ENCODE data around the gene MIA. TPM values are rescaled to one million over a fixed set of nuclear protein-coding genes. Genes with fewer than 3 reads are reported as not detected.
"Not testable (repeated sequence)": the region's sequence is repeated elsewhere in the genome, so short reads cannot be mapped to it uniquely, and the experiment has no call there.

MIA gene
- total RNA-seq, 4 donors from 2014 or later, result 10.4 to 17.0 (median 12.9) TPM

DNA sequence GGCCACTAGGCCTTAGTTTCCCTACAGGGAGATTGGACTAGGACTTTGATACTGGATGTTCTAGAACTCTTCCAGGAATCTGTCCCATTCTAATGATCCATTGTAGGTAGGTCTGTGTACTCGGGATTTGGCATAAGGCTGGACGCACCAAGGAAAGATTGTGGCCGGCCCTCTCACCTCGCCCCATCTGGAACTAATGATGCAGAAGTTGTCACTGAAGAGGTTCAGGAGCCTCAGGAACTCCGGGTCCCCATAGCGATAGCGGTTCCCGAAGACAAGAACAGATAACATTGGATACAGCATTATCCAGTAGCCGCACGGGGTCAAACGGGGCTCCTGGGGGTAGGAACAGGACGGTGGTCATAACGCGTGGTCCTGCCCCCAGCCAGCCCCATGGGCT, 34.8 kb downstream of the MIA start:
- WGBS, 2 donors, result 49 to 62% methylated on average over 14 of the region's 14 CpGs
- DNase-seq (ENCODE audit: low spot score in 2 of 2), result no peak
- intact Hi-C loops (cut with DNase I; ENCODE audit: low total_unique reads), result loop anchor here (5.0 kb wide), 1 partner anchor 322 kb away; no protein-coding TSS in a partner anchor
- H3K4me3 ChIP-seq (ENCODE audit: low read depth, poor library complexity, severe bottlenecking), result peak overlapping the region; percentile 17
- TF ChIP-seq, protein P1, sequence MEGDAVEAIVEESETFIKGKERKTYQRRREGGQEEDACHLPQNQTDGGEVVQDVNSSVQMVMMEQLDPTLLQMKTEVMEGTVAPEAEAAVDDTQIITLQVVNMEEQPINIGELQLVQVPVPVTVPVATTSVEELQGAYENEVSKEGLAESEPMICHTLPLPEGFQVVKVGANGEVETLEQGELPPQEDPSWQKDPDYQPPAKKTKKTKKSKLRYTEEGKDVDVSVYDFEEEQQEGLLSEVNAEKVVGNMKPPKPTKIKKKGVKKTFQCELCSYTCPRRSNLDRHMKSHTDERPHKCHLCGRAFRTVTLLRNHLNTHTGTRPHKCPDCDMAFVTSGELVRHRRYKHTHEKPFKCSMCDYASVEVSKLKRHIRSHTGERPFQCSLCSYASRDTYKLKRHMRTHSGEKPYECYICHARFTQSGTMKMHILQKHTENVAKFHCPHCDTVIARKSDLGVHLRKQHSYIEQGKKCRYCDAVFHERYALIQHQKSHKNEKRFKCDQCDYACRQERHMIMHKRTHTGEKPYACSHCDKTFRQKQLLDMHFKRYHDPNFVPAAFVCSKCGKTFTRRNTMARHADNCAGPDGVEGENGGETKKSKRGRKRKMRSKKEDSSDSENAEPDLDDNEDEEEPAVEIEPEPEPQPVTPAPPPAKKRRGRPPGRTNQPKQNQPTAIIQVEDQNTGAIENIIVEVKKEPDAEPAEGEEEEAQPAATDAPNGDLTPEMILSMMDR (IDR thresholded peaks at IDR 0.05), result no peak
- no peak for TF ChIP-seq POLR2A (IDR thresholded peaks at IDR 0.05)

DNA sequence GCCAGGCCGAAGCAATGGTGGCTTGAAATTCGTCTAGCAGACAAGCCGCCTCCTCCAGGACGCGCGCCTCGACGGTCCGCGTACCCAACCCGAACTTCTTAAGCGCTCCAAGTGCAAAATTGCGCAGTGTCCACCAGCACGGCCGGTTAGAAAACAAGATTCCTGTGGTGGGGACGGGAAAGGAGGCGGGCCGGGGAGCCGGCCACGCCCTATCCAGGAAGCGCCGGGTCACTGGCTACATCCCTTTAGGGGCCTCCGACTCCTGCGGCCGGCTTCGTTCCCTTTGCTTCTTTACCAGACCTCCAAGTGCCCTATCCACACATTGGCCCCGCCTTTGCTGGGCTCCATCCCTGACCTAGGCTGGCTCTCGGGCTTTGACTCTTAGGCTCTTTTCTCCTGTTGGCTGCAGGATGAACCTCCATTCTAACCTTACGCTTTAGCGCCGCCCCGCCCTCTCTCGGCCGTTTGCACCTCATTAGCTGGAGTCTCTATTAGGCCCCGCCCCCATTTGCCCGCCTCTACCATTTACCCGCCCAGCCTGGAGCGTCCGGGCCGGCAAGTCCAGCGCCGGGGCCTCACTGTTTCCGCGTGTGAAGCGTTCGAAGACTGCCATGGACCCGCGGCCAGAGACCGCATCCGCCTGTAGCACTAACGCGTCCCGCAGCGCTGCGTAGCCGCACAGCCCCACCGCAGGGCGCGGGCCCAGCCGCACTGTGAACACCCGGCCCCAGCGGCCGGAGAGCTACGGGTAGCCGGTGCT, 35.5 kb downstream of the MIA start:
- WGBS, 2 donors, result 3 to 4% methylated on average over 31 to 43 of the region's 65 CpGs
- peak; percentile 76 to 96 for DNase-seq (ENCODE audit: low spot score in 2 of 2)
- H3K4me3 ChIP-seq (ENCODE audit: low read depth, poor library complexity, severe bottlenecking), result peak overlapping the region; percentile 12
- intact Hi-C loops (cut with DNase I; ENCODE audit: low total_unique reads), result loop anchor here (5.0 kb wide), 1 partner anchor 321 kb away; no protein-coding TSS in a partner anchor

DNA sequence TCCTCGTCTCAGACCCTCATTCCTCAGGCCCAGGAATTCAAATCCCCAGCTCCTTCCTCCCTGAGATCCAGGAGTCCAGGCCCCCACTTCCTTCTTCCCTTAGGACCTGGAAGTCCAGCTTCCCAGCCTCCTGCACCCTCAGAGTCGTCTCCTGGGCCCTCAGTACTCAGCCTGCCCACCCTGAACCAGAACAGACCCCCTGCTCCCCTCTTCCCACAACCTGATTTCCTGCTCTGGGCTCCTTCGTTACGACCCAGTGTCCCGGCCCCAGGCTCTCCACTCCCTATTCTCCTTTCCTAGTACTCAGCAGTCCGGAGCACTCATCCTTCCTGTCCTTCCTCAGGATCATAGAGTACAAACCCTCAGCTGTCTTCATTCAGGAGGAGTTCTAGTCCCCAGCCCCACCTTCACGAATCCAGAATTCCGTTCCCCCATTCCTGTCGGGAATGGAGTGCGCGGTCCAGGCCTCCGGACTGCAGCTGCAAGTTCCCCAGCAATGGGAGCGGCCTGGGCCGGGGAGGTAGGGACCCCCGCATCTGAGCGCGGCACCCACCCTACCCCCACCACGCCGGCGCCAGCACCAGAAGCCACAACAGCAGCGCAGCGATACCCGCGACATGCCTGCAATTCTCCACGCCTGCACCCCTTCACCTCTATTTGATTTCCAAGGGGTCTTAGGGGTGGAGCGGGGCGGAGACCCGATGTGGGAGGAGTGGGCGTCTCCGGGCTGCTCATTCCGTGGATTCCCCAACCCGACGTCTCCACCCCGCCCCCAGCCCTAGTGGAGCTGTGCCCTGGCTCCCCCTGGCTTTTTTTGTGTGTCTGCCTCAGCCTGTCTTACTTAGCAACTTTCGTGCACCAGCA, 36.4 kb downstream of the MIA start:
- TF ChIP-seq, protein P1 (IDR thresholded peaks at IDR 0.05), result no peak
- no peak for TF ChIP-seq POLR2A (IDR thresholded peaks at IDR 0.05)
- intact Hi-C loops (cut with DNase I; ENCODE audit: low total_unique reads), result loop anchor here (5.0 kb wide), 1 partner anchor 321 kb away; no protein-coding TSS in a partner anchor
- 17 to 25% methylated on average over 27 to 30 of the region's 35 CpGs for WGBS, 2 donors
- peak overlapping the region; percentile 12 for H3K4me3 ChIP-seq (ENCODE audit: low read depth, poor library complexity, severe bottlenecking)
- no peak for DNase-seq (ENCODE audit: low spot score in 2 of 2)

DNA sequence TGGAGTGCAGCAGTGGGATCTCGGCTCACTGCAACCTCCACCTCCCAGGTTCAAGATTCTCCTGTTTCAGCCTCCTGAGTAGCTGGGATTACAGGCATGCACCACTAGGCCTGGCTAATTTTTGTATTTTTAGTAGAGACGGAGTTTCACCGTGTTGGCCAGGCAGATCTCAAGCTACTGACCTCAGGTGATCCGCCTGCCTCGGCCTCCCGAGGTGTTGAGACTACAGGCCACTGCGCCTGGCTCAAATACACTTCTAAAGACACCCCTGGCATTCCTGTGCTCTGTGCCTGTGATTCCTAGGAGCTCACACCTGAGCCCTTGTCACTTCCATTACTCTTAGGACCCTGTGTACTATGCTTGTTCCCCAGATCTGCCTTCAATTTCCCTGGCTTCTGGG, 37.2 kb downstream of the MIA start:
- WGBS, 2 donors, result 90% methylated on average over 7 of the region's 7 CpGs
- H3K4me3 ChIP-seq (ENCODE audit: low read depth, poor library complexity, severe bottlenecking); DNase-seq (ENCODE audit: low spot score in 2 of 2): not testable (repeated sequence)
- intact Hi-C loops (cut with DNase I; ENCODE audit: low total_unique reads), result loop anchor here (5.0 kb wide), 1 partner anchor 320 kb away; no protein-coding TSS in a partner anchor

DNA sequence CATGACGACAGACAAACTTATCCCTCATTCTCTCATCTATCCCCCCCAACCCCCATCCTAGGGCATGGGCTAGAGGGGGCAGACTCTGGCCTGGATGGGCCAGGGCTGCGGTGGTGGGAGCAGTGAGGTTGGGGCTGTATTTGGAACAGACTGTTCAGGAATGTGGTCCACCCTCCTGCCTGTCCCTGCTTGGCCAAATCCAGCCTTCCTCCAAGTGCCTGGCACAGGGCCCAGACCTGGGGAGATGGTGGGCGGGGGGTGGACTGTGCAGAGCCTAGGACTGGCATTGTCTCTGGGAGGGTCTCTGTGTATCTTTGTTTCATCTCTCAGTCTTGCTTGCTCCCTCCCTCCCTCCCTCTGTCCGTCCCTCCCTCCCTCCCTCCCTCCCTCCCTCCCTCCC, 37.9 kb downstream of the MIA start:
- H3K4me3 ChIP-seq (ENCODE audit: low read depth, poor library complexity, severe bottlenecking), result no peak overlapping the region
- intact Hi-C loops (cut with DNase I; ENCODE audit: low total_unique reads), result loop anchor here (5.0 kb wide), 1 partner anchor 319 kb away; no protein-coding TSS in a partner anchor
- DNase-seq (ENCODE audit: low spot score in 2 of 2), result no peak
- 41 to 46% methylated on average over 4 of the region's 4 CpGs for WGBS, 2 donors
- no peak for TF ChIP-seq POLR2A (IDR thresholded peaks at IDR 0.05)
- TF ChIP-seq, protein P1 (IDR thresholded peaks at IDR 0.05), result no peak

DNA sequence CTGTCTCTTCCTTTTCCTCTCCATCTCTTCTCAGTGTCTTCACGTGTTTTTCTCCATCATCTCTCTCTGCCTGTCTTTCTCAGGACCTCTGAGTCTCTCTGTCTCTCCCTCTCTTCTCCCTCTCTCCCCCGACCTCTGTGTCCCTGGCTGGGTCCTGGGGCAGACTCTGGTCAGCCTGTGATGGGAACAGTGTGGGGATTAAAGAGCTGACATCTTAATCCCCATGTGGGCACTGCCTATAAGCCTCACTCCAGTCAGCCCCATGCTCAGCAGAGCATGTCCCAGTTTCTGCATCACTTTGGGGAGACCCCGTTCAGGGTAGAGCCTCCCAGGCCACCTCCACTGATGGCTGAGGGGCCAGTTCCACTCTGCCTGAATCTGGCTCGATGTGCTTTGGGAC, 39.9 kb downstream of the MIA start:
- no peak for DNase-seq (ENCODE audit: low spot score in 2 of 2)
- WGBS, 2 donors, result 80 to 83% methylated on average over 4 of the region's 4 CpGs
- TF ChIP-seq, protein P1 (IDR thresholded peaks at IDR 0.05), result no peak
- no peak for TF ChIP-seq POLR2A (IDR thresholded peaks at IDR 0.05)
- no peak overlapping the region for H3K4me3 ChIP-seq (ENCODE audit: low read depth, poor library complexity, severe bottlenecking)
- intact Hi-C loops (cut with DNase I; ENCODE audit: low total_unique reads), result no loop called here

DNA sequence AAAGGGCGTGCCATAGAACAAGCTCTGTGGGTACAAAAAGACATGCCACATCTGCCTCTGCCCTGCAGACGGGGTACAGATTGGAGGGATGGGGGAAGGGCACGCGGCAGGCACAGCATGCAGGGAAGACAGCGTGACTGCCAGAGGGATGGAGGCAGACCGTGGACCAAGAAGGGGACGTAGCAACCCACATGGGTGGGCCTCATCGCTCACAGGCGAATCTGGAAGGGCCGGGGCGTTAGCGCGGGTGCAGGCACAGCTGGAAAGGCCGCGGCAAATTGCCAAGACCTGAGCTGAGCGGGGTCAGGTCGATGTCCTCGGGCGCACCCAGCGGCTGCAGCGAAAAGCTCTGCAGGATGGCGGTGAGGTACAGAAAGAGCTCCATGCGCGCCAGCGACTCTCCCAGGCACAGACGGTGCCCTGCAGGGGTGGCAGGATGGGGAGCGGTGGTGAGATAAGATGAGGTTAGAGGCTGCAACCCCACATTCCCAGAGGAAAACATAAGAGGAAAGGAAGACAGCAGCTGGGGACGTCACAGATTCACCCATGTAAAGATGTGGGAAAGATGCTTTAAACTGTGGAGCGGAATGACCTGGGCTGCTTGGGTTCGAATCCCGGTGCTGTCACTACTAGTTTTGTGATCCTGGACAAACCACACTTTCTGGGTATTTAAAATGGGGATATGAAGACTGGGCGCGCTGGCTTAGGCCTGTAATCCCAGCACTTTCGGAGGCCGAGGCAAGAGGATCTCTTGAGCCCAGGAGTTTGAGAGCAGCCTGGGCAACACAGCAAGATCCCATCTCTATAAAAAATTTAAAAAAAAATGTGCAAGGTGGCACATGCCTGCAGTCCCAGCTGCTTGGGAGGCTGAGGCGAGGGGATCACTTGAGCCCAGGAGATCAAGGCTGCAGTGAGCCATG, 43.4 kb downstream of the MIA start:
- peak in 1 of 2 donors; percentile 94 for DNase-seq (ENCODE audit: low spot score in 2 of 2)
- intact Hi-C loops (cut with DNase I; ENCODE audit: low total_unique reads); H3K4me3 ChIP-seq (ENCODE audit: low read depth, poor library complexity, severe bottlenecking): not testable (repeated sequence)
- WGBS, 2 donors, result 30 to 49% methylated on average over 17 to 26 of the region's 36 CpGs

DNA sequence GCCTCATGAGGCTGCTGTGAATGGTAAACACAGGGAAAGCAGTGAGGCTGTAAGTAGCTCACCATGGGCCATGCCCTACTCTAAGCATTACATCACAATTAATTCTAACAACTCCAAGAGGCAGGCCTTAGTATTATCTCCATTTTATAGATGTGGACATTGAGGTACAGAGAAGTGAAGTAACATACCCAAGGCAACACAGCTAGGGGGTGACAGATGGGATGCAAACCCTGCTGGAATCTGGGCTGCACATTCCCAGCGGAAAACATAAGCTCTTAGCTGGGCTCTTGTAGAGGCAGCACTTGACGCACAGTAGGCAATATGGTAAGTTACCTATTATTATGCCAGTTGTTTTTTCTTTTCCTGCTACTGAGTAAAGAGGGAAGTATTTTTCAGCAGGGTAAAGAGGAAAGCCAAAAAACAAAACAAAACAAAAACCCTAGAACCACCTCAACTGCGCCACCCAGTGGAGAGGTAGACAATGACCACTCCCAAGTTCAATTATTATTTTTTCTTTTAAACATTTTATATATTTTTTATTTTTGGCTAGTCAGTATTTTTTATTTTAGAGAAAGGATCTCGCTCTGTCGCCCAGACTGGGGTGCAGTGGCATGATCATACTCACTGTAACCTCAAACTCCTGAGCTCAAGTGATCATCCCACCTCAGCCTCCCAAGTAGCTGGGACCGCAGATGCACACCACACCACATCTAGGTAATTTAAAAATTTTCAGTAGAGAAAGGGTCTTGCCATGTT, 44.3 kb downstream of the MIA start:
- WGBS, 2 donors, result 45 to 46% methylated on average over 6 of the region's 6 CpGs
- intact Hi-C loops (cut with DNase I; ENCODE audit: low total_unique reads), result loop anchor here (5.0 kb wide), 1 partner anchor 157 kb away; no protein-coding TSS in a partner anchor
- H3K4me3 ChIP-seq (ENCODE audit: low read depth, poor library complexity, severe bottlenecking), result not testable (repeated sequence)
- DNase-seq (ENCODE audit: low spot score in 2 of 2), result peak in 1 of 2 donors; percentile 92

Measured in lower leg skin (tissue), 4 donors.